Breast epithelium (tissue), 4 donors: ENCODE data around the gene MAPKAP1. TPM values are rescaled to one million over a fixed set of nuclear protein-coding genes. Genes with fewer than 3 reads are reported as not detected.

Experiments
- DNase-seq, 2 donors: peaks; one replicate each; pipeline ENCODE4 v3.0.0-alpha.2; 2019; ENCODE audit warnings: low spot score in 2 of 2
- H3K27ac ChIP-seq, 2 donors: fragments of 200-600 bp; sonication (generic) in 1 of 2; one replicate each; pipeline ENCODE4 v1.5.1; 2016 to 2019; ENCODE audit warnings: mild to moderate bottlenecking in 1 of 2
- H3K27me3 ChIP-seq, 2 donors: fragments of 200-600 bp; sonication (generic) in 1 of 2; one replicate each; pipeline versions ENCODE4 v1.5.1 to v1.6.0; 2017 to 2019; ENCODE audit warnings: control low read depth in 1 of 2, mild to moderate bottlenecking in 1 of 2
- H3K36me3 ChIP-seq: fragments of 200-600 bp; one replicate; pipeline ENCODE4 v1.5.1; 2019
- H3K4me1 ChIP-seq, 2 donors: fragments of 200-600 bp; sonication (generic); one replicate each; pipeline ENCODE4 v1.5.1; 2016 to 2019; ENCODE audit warnings: control low read depth in 1 of 2
- H3K4me3 ChIP-seq, 3 donors: fragments of 200-600 bp; sonication (generic); 1 replicate in 2 of 3; 2 replicates in 1 of 3; pipeline ENCODE4 v1.5.1; 2016 to 2019; ENCODE audit warnings: mild to moderate bottlenecking in 3 of 3, moderate library complexity in 2 of 3
- H3K9me3 ChIP-seq, 2 donors: fragments of 200-600 bp; sonication (generic) in 1 of 2; one replicate each; pipeline ENCODE4 v1.5.1; 2016 to 2019; ENCODE audit warnings: control low read depth in 1 of 2
- POLR2A ChIP-seq: fragments of 450-650 bp; IDR thresholded peaks from one replicate; pipeline ENCODE4 v1.6.1; 2016; ENCODE audit warnings: antibody characterized with exemption, mild to moderate bottlenecking, moderate library complexity
- POLR2AphosphoS5 ChIP-seq, 3 donors: sonication (generic); formaldehyde crosslinking; IDR thresholded peaks; one replicate each; pipeline ENCODE4 v1.6.1; 2017; ENCODE audit warnings: antibody characterized with exemption in 3 of 3
- intact Hi-C: fragments of 100-400 bp; cut with DNase I; formaldehyde crosslinking; loops from one replicate; pipeline ENCODE4 v1.15.1; 2023; ENCODE audit warnings: low total_unique reads
- total RNA-seq, 3 donors: library from RNA; depleted of rRNA; stranded (reverse); fragments of >200 nt; gene quantifications; one replicate each; pipeline ENCODE4 v1.1.0, GENCODE V29; 2016
- TF ChIP-seq, protein P1 (sequence below), 3 donors: fragments of 450-650 bp; IDR thresholded peaks; one replicate each; pipeline ENCODE4 v1.5.1; 2016 to 2017; ENCODE audit warnings: antibody characterized with exemption in 3 of 3, mild to moderate bottlenecking in 3 of 3, moderate library complexity in 3 of 3

MAPKAP1 gene
- total RNA-seq, 3 donors from 2014 or later: 61.3 to 81.9 (median 78.6) TPM

DNA sequence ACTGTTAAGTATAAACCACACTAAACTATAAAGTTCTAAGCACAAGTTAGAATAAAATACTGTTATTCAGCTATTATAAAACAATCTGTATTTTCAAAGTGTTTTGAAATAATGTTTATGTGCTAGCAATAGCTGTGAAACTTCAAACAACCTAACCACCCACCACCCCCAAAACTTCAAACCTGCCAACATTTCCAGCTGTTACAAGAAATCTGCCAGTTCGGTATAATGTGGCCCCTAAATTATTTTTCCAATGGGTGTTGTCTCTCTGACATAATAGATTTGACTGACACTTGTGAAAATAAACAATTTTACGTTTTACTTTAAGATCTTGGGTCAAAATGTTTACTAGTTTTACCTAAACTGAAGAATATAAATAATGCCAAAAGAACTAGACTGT is 24.7 kb downstream of the MAPKAP1 start:
- Histone ChIP-seq H3K36me3 (no peaks in the 10 kb centered on the region), H3K4me1 (no peaks in the 10 kb centered on the region), H3K4me3 (no peak overlapping the region), H3K27ac (no peak overlapping the region), H3K9me3 (no peaks in the 10 kb centered on the region), H3K27me3 (no peaks in the 10 kb centered on the region)
- intact Hi-C loops: no loop called here
- no peak for DNase-seq
- no peak for TF ChIP-seq POLR2A
- TF ChIP-seq, protein P1, sequence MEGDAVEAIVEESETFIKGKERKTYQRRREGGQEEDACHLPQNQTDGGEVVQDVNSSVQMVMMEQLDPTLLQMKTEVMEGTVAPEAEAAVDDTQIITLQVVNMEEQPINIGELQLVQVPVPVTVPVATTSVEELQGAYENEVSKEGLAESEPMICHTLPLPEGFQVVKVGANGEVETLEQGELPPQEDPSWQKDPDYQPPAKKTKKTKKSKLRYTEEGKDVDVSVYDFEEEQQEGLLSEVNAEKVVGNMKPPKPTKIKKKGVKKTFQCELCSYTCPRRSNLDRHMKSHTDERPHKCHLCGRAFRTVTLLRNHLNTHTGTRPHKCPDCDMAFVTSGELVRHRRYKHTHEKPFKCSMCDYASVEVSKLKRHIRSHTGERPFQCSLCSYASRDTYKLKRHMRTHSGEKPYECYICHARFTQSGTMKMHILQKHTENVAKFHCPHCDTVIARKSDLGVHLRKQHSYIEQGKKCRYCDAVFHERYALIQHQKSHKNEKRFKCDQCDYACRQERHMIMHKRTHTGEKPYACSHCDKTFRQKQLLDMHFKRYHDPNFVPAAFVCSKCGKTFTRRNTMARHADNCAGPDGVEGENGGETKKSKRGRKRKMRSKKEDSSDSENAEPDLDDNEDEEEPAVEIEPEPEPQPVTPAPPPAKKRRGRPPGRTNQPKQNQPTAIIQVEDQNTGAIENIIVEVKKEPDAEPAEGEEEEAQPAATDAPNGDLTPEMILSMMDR (IDR thresholded peaks at IDR 0.05): no peak
- TF ChIP-seq POLR2AphosphoS5 (IDR thresholded peaks at IDR 0.05): no peak

DNA sequence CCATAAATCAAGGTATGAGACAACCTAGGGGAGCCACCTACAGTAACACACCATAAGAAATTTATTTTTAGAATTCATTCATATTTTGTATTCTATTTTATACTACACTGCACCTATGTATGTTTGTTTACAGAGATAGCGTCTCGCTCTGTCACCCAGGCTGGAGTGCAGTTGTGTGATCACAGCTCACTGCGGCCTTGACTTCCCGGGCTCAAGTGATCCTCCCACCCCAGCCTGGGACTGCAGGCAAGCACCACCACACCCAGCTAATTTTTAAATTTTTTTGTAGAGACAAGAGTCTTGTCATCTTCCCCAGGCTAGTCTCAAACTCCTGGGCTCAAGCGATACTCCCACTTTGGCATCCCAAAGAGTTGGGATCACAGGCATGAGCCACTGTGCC is 25.4 kb downstream of the MAPKAP1 start:
- intact Hi-C loops: no loop called here
- TF ChIP-seq, protein P1 (IDR thresholded peaks at IDR 0.05): no peak

DNA sequence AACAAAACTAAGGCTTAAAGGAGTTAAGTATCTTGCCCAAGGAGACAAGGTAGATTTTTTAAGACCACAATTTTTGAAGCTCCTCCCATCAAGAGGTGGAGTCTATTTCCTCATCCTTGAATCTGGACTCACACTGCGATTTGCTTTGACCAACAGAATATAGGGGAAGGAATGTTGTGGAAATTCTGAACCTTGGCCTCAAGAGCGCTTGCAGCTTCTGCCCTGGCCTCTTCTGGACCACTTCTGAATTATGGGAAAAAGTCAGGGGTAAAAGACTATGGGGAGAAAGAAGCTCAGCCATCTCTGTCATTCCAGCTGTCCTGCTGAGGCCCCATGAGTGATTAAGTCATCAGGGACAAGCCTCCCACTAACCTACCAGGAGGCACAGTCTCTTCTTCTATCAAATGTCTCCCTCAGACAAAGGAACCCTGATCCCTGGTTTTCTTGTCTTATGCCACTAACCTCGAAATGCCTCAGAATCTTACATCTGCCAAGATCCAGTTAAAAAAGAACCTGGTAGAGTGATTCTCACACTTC is 25.9 kb downstream of the MAPKAP1 start:
- Histone ChIP-seq H3K27ac (no peak overlapping the region), H3K36me3 (no peaks in the 10 kb centered on the region), H3K4me1 (no peaks in the 10 kb centered on the region), H3K9me3 (no peaks in the 10 kb centered on the region), H3K27me3 (no peaks in the 10 kb centered on the region), H3K4me3 (no peak overlapping the region)
- DNase-seq: no peak
- no peak for TF ChIP-seq POLR2A
- TF ChIP-seq, protein P1 (IDR thresholded peaks at IDR 0.05): no peak
- TF ChIP-seq POLR2AphosphoS5 (IDR thresholded peaks at IDR 0.05): no peak
- intact Hi-C loops: no loop called here

More for the DNA sequence above, 25.4 kb downstream of the MAPKAP1 start:
- Histone ChIP-seq H3K4me1 (no peaks in the 10 kb centered on the region), H3K9me3 (no peaks in the 10 kb centered on the region), H3K36me3 (no peaks in the 10 kb centered on the region), H3K27me3 (no peaks in the 10 kb centered on the region), H3K4me3 (no peak overlapping the region), H3K27ac (no peak overlapping the region)
- DNase-seq: no peak

DNA sequence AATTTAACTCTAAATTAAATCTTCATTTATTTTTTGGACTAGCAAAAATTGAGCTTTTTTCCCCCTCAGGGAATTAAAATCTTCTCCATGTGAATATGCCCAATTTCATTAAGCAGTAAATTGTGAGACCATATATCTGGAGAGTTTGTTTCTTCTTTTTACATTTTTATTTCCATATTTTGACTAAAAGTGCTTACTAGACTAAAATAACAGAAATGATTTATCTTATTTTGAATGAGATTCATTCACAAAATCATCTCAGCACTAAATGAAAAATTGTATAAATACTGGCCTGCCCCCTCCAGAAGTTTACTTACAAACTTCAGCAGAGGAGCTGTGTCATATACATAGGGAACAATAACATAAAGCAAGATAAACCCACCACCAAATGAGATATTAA is 26.6 kb downstream of the MAPKAP1 start:
- no peaks in the 10 kb centered on the region for H3K4me1 ChIP-seq
- H3K36me3 ChIP-seq: no peaks in the 10 kb centered on the region
- no peak overlapping the region for H3K4me3 ChIP-seq
- H3K27ac ChIP-seq: no peak overlapping the region
- intact Hi-C loops: no loop called here
- no peaks in the 10 kb centered on the region for H3K9me3 ChIP-seq
- TF ChIP-seq POLR2AphosphoS5 (IDR thresholded peaks at IDR 0.05): no peak
- no peak for TF ChIP-seq POLR2A
- TF ChIP-seq, protein P1 (IDR thresholded peaks at IDR 0.05): no peak
- no peak for DNase-seq
- no peaks in the 10 kb centered on the region for H3K27me3 ChIP-seq

DNA sequence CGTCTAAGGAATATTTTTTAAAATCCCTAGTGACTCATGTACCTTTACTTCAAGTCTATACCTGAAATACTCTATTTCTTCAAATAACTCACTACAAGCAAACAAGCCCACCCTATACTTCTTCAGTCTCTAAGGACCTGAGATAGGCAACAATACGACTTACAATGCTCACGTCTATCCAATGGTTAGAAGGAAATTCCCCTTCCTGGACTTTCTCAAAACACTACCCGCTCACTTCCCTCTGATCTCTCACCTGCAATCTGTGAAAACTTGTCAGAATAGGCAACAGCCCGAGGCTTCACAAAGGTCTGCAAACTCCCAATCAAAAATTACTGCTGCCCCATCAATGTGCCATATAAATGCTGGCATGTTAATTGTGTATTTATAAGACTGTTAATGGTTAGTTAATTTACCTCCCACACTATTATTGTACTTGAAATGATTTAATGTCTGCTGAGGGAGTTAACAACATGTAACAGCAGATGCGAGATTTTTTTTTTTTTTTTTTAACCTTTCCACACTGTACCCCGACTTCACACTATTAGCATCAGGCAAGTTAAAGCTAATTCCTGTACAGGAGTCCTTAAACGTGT is 27.3 kb downstream of the MAPKAP1 start:
- no peaks in the 10 kb centered on the region for H3K9me3 ChIP-seq
- H3K27me3 ChIP-seq: no peaks in the 10 kb centered on the region
- DNase-seq: no peak
- H3K4me1 ChIP-seq: no peaks in the 10 kb centered on the region
- intact Hi-C loops: no loop called here
- H3K36me3 ChIP-seq: no peaks in the 10 kb centered on the region
- no peak overlapping the region for H3K4me3 ChIP-seq
- TF ChIP-seq POLR2AphosphoS5 (IDR thresholded peaks at IDR 0.05): no peak
- TF ChIP-seq, protein P1 (IDR thresholded peaks at IDR 0.05): no peak
- TF ChIP-seq POLR2A: no peak
- H3K27ac ChIP-seq: no peak overlapping the region
